Trophoblast cell (in vitro differentiated cells and primary cell): ENCODE results near the gene TMEM140.

ENCODE experiments used
- DNase-seq, 2 donors: peaks; one replicate each; pipeline ENCODE4 v3.0.0-alpha.2; 2016
- H2AFZ ChIP-seq: 2 replicates; pipeline ENCODE4 v1.6.1; 2013; ENCODE audit warnings: low read length, moderate library complexity, mild to moderate bottlenecking; ENCODE audit not compliant: insufficient read depth, poor library complexity
- H2AK5ac ChIP-seq: 2 replicates; pipeline ENCODE4 v1.6.1; 2013; ENCODE audit warnings: mild to moderate bottlenecking, low read length
- H2BK120ac ChIP-seq: 2 replicates; pipeline ENCODE4 v1.6.1; 2013; ENCODE audit warnings: low read length, mild to moderate bottlenecking, moderate library complexity; ENCODE audit not compliant: insufficient read depth, poor library complexity
- H2BK12ac ChIP-seq: 2 replicates; pipeline ENCODE4 v1.6.1; 2013; ENCODE audit warnings: mild to moderate bottlenecking, low read length, moderate library complexity
- H2BK5ac ChIP-seq: 2 replicates; pipeline ENCODE4 v1.6.1; 2013; ENCODE audit warnings: low read length, low read depth, moderate library complexity, mild to moderate bottlenecking; ENCODE audit not compliant: poor library complexity
- H3K14ac ChIP-seq: 2 replicates; pipeline ENCODE4 v1.6.1; 2013; ENCODE audit warnings: mild to moderate bottlenecking, low read length
- H3K18ac ChIP-seq: 2 replicates; pipeline ENCODE4 v1.6.1; 2013; ENCODE audit warnings: mild to moderate bottlenecking, low read length
- H3K23ac ChIP-seq: 2 replicates; pipeline ENCODE4 v1.6.1; 2013; ENCODE audit warnings: low read length
- H3K27ac ChIP-seq: 2 replicates; pipeline ENCODE4 v1.5.1; 2013; ENCODE audit warnings: low read depth, mild to moderate bottlenecking, inconsistent platforms, low read length, moderate library complexity
- H3K27me3 ChIP-seq: 2 replicates; pipeline ENCODE4 v1.6.1; 2013; ENCODE audit warnings: inconsistent platforms, mild to moderate bottlenecking, low read length, moderate library complexity; ENCODE audit not compliant: insufficient read depth
- H3K36me3 ChIP-seq, 2 experiments: 1 replicate in 1 of 2; 2 replicates in 1 of 2; pipeline ENCODE4 v1.6.1; 2013; ENCODE audit warnings: low read length in 2 of 2, mild to moderate bottlenecking in 2 of 2, moderate library complexity in 1 of 2; ENCODE audit not compliant: insufficient read depth in 2 of 2, control insufficient read depth in 1 of 2
- H3K4ac ChIP-seq: 2 replicates; pipeline ENCODE4 v1.6.1; 2013; ENCODE audit warnings: low read depth, mild to moderate bottlenecking, low read length, moderate library complexity
- H3K4me1 ChIP-seq, 2 experiments: 1 replicate in 1 of 2; 2 replicates in 1 of 2; pipeline ENCODE4 v1.6.1; 2013; ENCODE audit warnings: low read length in 2 of 2, mild to moderate bottlenecking in 2 of 2, moderate library complexity in 1 of 2; ENCODE audit not compliant: insufficient read depth in 2 of 2, control insufficient read depth in 1 of 2
- H3K4me2 ChIP-seq: 2 replicates; pipeline ENCODE4 v1.6.1; 2013; ENCODE audit warnings: inconsistent platforms, mild to moderate bottlenecking, low read length, moderate library complexity
- H3K4me3 ChIP-seq: 2 replicates; pipeline ENCODE4 v1.5.1; 2013; ENCODE audit warnings: mild to moderate bottlenecking, low read depth, low read length, inconsistent platforms
- H3K79me1 ChIP-seq: one replicate; pipeline ENCODE4 v1.6.1; 2013; ENCODE audit warnings: low read length
- H3K79me2 ChIP-seq: 2 replicates; pipeline ENCODE4 v1.6.1; 2013; ENCODE audit warnings: low read length, mild to moderate bottlenecking; ENCODE audit not compliant: control insufficient read depth, insufficient read depth, poor library complexity
- H3K9ac ChIP-seq: 2 replicates; pipeline ENCODE4 v1.6.1; 2013; ENCODE audit warnings: mild to moderate bottlenecking, low read length
- H3K9me3 ChIP-seq: 2 replicates; pipeline ENCODE4 v1.6.1; 2013; ENCODE audit warnings: low read depth, mild to moderate bottlenecking, control low read depth, inconsistent platforms, low read length; ENCODE audit not compliant: insufficient read depth
- H4K12ac ChIP-seq: 2 replicates; pipeline ENCODE4 v1.6.1; 2013; ENCODE audit warnings: low read depth, mild to moderate bottlenecking, low read length, moderate library complexity
- H4K8ac ChIP-seq: 2 replicates; pipeline ENCODE4 v1.6.1; 2013; ENCODE audit warnings: low read depth, mild to moderate bottlenecking, low read length, moderate library complexity
- H4K91ac ChIP-seq: one replicate; pipeline ENCODE4 v1.6.1; 2013; ENCODE audit warnings: low read depth, mild to moderate bottlenecking, low read length, moderate library complexity
- WGBS: extraction: QIAGEN DNeasy Blood & Tissue Kit; methylation state at CpG from one replicate; pipeline ENCODE4 v1.1.7; 2013; ENCODE audit warnings: missing lambda C conversion rate; ENCODE audit not compliant: insufficient read length, insufficient coverage; ENCODE audit errors: extremely low coverage; 5-methylcytosine and 5-hydroxymethylcytosine counted together

Gene TMEM140

GRCh38 chr7:135109562-135109961, 38.3 kb upstream of the TMEM140 start:
- no peak overlapping the region for H3K14ac ChIP-seq
- H3K4me1 ChIP-seq = peaks cover 7 to 9% of the 10 kb centered on the region in 2 experiments
- no peak overlapping the region for H3K27ac ChIP-seq
- H3K79me2 ChIP-seq = no peaks in the 10 kb centered on the region
- no peak overlapping the region for H2AK5ac ChIP-seq
- no peak overlapping the region for H2BK5ac ChIP-seq
- H3K4me2 ChIP-seq = no peak overlapping the region
- no peak overlapping the region for H4K8ac ChIP-seq
- no CpG with 5 or more reads among the region's 4 CpGs for WGBS
- H3K79me1 ChIP-seq = no peaks in the 10 kb centered on the region
- no peak overlapping the region for H4K12ac ChIP-seq
- no peak overlapping the region for H2BK12ac ChIP-seq
- H3K4ac ChIP-seq = no peak overlapping the region
- no peak overlapping the region for H2BK120ac ChIP-seq
- no peak overlapping the region for H4K91ac ChIP-seq
- no peak overlapping the region for H3K23ac ChIP-seq
- H3K27me3 ChIP-seq = no peaks in the 10 kb centered on the region
- H2AFZ ChIP-seq = no peak overlapping the region
- H3K9me3 ChIP-seq = no peaks in the 10 kb centered on the region
- H3K9ac ChIP-seq = no peak overlapping the region
- no peaks in the 10 kb centered on the region for H3K36me3 ChIP-seq
- H3K18ac ChIP-seq = no peak overlapping the region
- no peak overlapping the region for H3K4me3 ChIP-seq
- no peak for DNase-seq

GRCh38 chr7:135109976-135110375, 37.9 kb upstream of the TMEM140 start:
- Histone ChIP-seq H3K27ac (no peak overlapping the region), H3K27me3 (no peaks in the 10 kb centered on the region), H2BK5ac (no peak overlapping the region), H3K4me1 (peaks cover 7 to 9% of the 10 kb centered on the region in 2 experiments), H4K12ac (no peak overlapping the region), H2BK120ac (no peak overlapping the region), H3K79me2 (no peaks in the 10 kb centered on the region), H4K91ac (no peak overlapping the region), H3K79me1 (no peaks in the 10 kb centered on the region), H3K4ac (no peak overlapping the region), H3K4me3 (no peak overlapping the region), H3K4me2 (no peak overlapping the region), H2AFZ (no peak overlapping the region), H2BK12ac (no peak overlapping the region), H2AK5ac (no peak overlapping the region), H3K36me3 (no peaks in the 10 kb centered on the region), H3K23ac (no peak overlapping the region), H3K9ac (no peak overlapping the region), H4K8ac (no peak overlapping the region), H3K18ac (no peak overlapping the region), H3K14ac (no peak overlapping the region), H3K9me3 (no peaks in the 10 kb centered on the region)
- DNase-seq = no peak
- WGBS = no CpG with 5 or more reads among the region's 1 CpG

- H3K14ac ChIP-seq = no peak overlapping the region
- no CpG with 5 or more reads among the region's 2 CpGs for WGBS
- no peaks in the 10 kb centered on the region for H3K79me1 ChIP-seq
Measured at GRCh38 chr7:135111379-135111778, 36.5 kb upstream of the TMEM140 start.

GRCh38 chr7:135114622-135115021, 33.2 kb upstream of the TMEM140 start:
- Histone ChIP-seq H3K27me3 (no peaks in the 10 kb centered on the region), H3K9me3 (no peaks in the 10 kb centered on the region), H3K79me2 (no peaks in the 10 kb centered on the region), H3K4me3 (no peak overlapping the region), H4K91ac (no peak overlapping the region), H3K4ac (no peak overlapping the region), H3K36me3 (no peaks in the 10 kb centered on the region), H2AK5ac (no peak overlapping the region), H3K79me1 (no peaks in the 10 kb centered on the region), H3K18ac (no peak overlapping the region), H2BK12ac (no peak overlapping the region), H2AFZ (no peak overlapping the region), H3K4me2 (no peak overlapping the region), H2BK120ac (no peak overlapping the region), H4K8ac (no peak overlapping the region), H3K27ac (no peak overlapping the region), H3K23ac (no peak overlapping the region), H2BK5ac (no peak overlapping the region), H3K4me1 (peaks cover 5% of the 10 kb centered on the region in 2 experiments), H4K12ac (no peak overlapping the region), H3K9ac (no peak overlapping the region), H3K14ac (no peak overlapping the region)
- no CpG with 5 or more reads among the region's 1 CpG for WGBS
- no peak for DNase-seq

More at GRCh38 chr7:135111379-135111778, 36.5 kb upstream of the TMEM140 start:
- Histone ChIP-seq H3K4me1 (peaks cover 7 to 9% of the 10 kb centered on the region in 2 experiments), H3K9ac (no peak overlapping the region), H3K27ac (no peak overlapping the region), H3K4me2 (no peak overlapping the region), H2AK5ac (no peak overlapping the region), H4K91ac (no peak overlapping the region), H2BK120ac (no peak overlapping the region), H3K9me3 (no peaks in the 10 kb centered on the region), H3K79me2 (no peaks in the 10 kb centered on the region), H2AFZ (no peak overlapping the region), H3K18ac (no peak overlapping the region), H3K27me3 (no peaks in the 10 kb centered on the region), H3K36me3 (no peaks in the 10 kb centered on the region), H2BK5ac (no peak overlapping the region), H3K4ac (no peak overlapping the region), H3K23ac (no peak overlapping the region), H3K4me3 (no peak overlapping the region), H4K8ac (no peak overlapping the region), H4K12ac (no peak overlapping the region), H2BK12ac (no peak overlapping the region)
- peak in 1 of 2 donors; percentile 5 for DNase-seq
